NCI-H2196 treated with DMSO at 0.1 percent for 48 hours (cell line): ENCODE results near the gene DIPK1B.

Source experiments
- DNase-seq: peaks from one replicate; lab custom pipeline; 2025; ENCODE audit not compliant: unreplicated experiment; lab: John Stamatoyannopoulos, UW

DIPK1B gene

GRCh38 chr9:136673088-136673974 is 39.0 kb upstream of the DIPK1B start:
- no peak for DNase-seq

- DNase-seq: no peak
These were observed 38.2 kb upstream of the DIPK1B start for GRCh38 chr9:136673975-136674785.

GRCh38 chr9:136674786-136675349 is 37.5 kb upstream of the DIPK1B start:
- DNase-seq: peak; percentile 35

GRCh38 chr9:136675477-136676296 is 36.7 kb upstream of the DIPK1B start:
- no peak for DNase-seq

- no peak for DNase-seq
These were observed 36.0 kb upstream of the DIPK1B start for GRCh38 chr9:136676297-136676794.

GRCh38 chr9:136676920-136677686 is 35.3 kb upstream of the DIPK1B start:
- DNase-seq: no peak

- DNase-seq: no peak
These were observed 34.3 kb upstream of the DIPK1B start for GRCh38 chr9:136678034-136678433.

- DNase-seq: no peak
These were observed 33.7 kb upstream of the DIPK1B start for GRCh38 chr9:136678624-136679023.

GRCh38 chr9:136679431-136679941 is 32.9 kb upstream of the DIPK1B start:
- peak; percentile 35 for DNase-seq

GRCh38 chr9:136681029-136681428 is 31.3 kb upstream of the DIPK1B start:
- no peak for DNase-seq

GRCh38 chr9:136681945-136682699 is 30.2 kb upstream of the DIPK1B start:
- DNase-seq: no peak

- no peak for DNase-seq
These were observed 29.7 kb upstream of the DIPK1B start for GRCh38 chr9:136682710-136683109.

GRCh38 chr9:136683173-136683745 is 29.1 kb upstream of the DIPK1B start:
- no peak for DNase-seq

- no peak for DNase-seq
These were observed 28.6 kb upstream of the DIPK1B start for GRCh38 chr9:136683755-136684154.

GRCh38 chr9:136684339-136684738 is 28.0 kb upstream of the DIPK1B start:
- DNase-seq: no peak

- DNase-seq: no peak
These were observed 27.6 kb upstream of the DIPK1B start for GRCh38 chr9:136684799-136685198.

- no peak for DNase-seq
These were observed 27.2 kb upstream of the DIPK1B start for GRCh38 chr9:136685216-136685615.

GRCh38 chr9:136685790-136686533 is 26.4 kb upstream of the DIPK1B start:
- no peak for DNase-seq
